DND-41 (cell line): ENCODE measurements around the gene SLC1A7.

Experiments
- ATAC-seq: fragments of 200-7000 bp; cut with Tn5 transposase; 3 replicates; pipeline ENCODE4 v1.9.1; 2021; ENCODE audit warnings: low read depth; ENCODE audit not compliant: insufficient read depth
- DNase-seq: peaks from one replicate; pipeline ENCODE4 v3.0.0-alpha.2; 2020
- H2AFZ ChIP-seq: 2 replicates; pipeline ENCODE4 v1.6.0; 2012; ENCODE audit warnings: low read depth, low read length
- H3K27ac ChIP-seq: 2 replicates; pipeline ENCODE4 v1.5.1; 2012; ENCODE audit warnings: low read length, inconsistent platforms
- H3K27me3 ChIP-seq: fragments of 200-600 bp; sonication (generic); 2 replicates; pipeline ENCODE4 v1.6.0; 2012; ENCODE audit warnings: low read length, mild to moderate bottlenecking, inconsistent platforms; ENCODE audit not compliant: insufficient read depth, poor library complexity
- H3K36me3 ChIP-seq: 2 replicates; pipeline ENCODE4 v1.5.1; 2012; ENCODE audit warnings: low read length, inconsistent platforms; ENCODE audit not compliant: insufficient read depth
- H3K4me1 ChIP-seq: 2 replicates; pipeline ENCODE4 v1.5.1; 2012; ENCODE audit warnings: mild to moderate bottlenecking, low read length; ENCODE audit not compliant: insufficient read depth
- H3K4me2 ChIP-seq: 2 replicates; pipeline ENCODE4 v1.6.0; 2012; ENCODE audit warnings: mild to moderate bottlenecking, moderate library complexity, low read length, inconsistent platforms; ENCODE audit not compliant: insufficient read depth
- H3K4me3 ChIP-seq, 2 experiments: fragments of 200-600 bp in 1 of 2; shearing (Covaris generic) in 1 of 2; 2 replicates each; pipeline ENCODE4 v1.5.1; 2012 to 2016; ENCODE audit warnings: inconsistent platforms in 2 of 2, low read length in 2 of 2, mild to moderate bottlenecking in 2 of 2, low read depth in 1 of 2, moderate library complexity in 1 of 2
- H3K79me2 ChIP-seq: 2 replicates; pipeline ENCODE4 v1.6.0; 2012; ENCODE audit warnings: low read length, inconsistent platforms; ENCODE audit not compliant: insufficient read depth
- H3K9ac ChIP-seq: 2 replicates; pipeline ENCODE4 v1.6.0; 2012; ENCODE audit warnings: low read depth, mild to moderate bottlenecking, inconsistent platforms, low read length, moderate library complexity
- H3K9me3 ChIP-seq: 2 replicates; pipeline ENCODE4 v1.5.1; 2012; ENCODE audit warnings: low read length, moderate library complexity, mild to moderate bottlenecking, inconsistent platforms; ENCODE audit not compliant: insufficient read depth, severe bottlenecking
- H4K20me1 ChIP-seq: 2 replicates; pipeline ENCODE4 v1.6.0; 2012; ENCODE audit warnings: low read length; ENCODE audit not compliant: insufficient read depth
- CTCF ChIP-seq: IDR thresholded peaks from 2 replicates; pipeline ENCODE4 v1.5.1; 2012; ENCODE audit warnings: borderline replicate concordance, low read length, moderate library complexity, mild to moderate bottlenecking; ENCODE audit not compliant: poor library complexity, severe bottlenecking; ENCODE audit errors: extremely low read depth
- EZH2 ChIP-seq: IDR thresholded peaks from 3 replicates; pipeline ENCODE4 v1.6.1; 2012; ENCODE audit warnings: borderline replicate concordance, low read depth, mild to moderate bottlenecking, moderate library complexity, low read length, inconsistent platforms; ENCODE audit not compliant: severe bottlenecking

SLC1A7 gene

DNA sequence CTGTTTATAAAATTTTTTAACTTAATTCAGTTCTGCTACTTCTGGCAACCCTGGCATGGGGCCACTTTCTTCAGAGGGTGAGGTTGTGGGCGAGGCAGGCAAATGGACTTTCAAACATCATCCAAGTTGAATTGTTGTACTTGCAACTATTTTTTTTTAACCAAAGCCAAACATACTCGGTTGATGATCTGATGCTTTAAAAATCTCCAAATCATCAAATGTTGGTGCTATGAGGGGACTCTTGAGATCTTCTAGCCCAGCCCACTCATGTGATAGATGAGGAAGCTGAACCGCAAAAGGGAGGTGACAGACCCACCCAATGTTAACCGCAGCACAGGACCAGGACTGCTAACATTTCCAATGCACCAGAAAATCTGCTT lies 6.7 kb downstream of the SLC1A7 start:
- H3K4me1 ChIP-seq: no peaks in the 10 kb centered on the region
- no peaks in the 10 kb centered on the region for H4K20me1 ChIP-seq
- H3K9ac ChIP-seq: no peak overlapping the region
- no peak for ATAC-seq
- no peak for DNase-seq
- no peak overlapping the region for H3K4me3 ChIP-seq
- H3K79me2 ChIP-seq: no peaks in the 10 kb centered on the region
- H3K27ac ChIP-seq: no peak overlapping the region
- no peaks in the 10 kb centered on the region for H3K27me3 ChIP-seq
- no peaks in the 10 kb centered on the region for H3K36me3 ChIP-seq
- TF ChIP-seq EZH2 (no peak), CTCF (no peak)
- H2AFZ ChIP-seq: no peak overlapping the region
- H3K9me3 ChIP-seq: peaks cover 9% of the 10 kb centered on the region
- H3K4me2 ChIP-seq: no peak overlapping the region

- Histone ChIP-seq H3K9me3 (peaks cover 9% of the 10 kb centered on the region), H3K4me2 (no peak overlapping the region), H3K4me1 (no peaks in the 10 kb centered on the region), H3K9ac (no peak overlapping the region), H3K36me3 (no peaks in the 10 kb centered on the region), H3K79me2 (no peaks in the 10 kb centered on the region), H3K27ac (no peak overlapping the region), H4K20me1 (no peaks in the 10 kb centered on the region), H3K27me3 (no peaks in the 10 kb centered on the region), H2AFZ (no peak overlapping the region), H3K4me3 (no peak overlapping the region)
- no peak for ATAC-seq
- TF ChIP-seq CTCF: no peak
- TF ChIP-seq EZH2: no peak
- no peak for DNase-seq
Observed at GRCh38 chr1:53134961-53135734, 7.3 kb downstream of the SLC1A7 start.

DNA sequence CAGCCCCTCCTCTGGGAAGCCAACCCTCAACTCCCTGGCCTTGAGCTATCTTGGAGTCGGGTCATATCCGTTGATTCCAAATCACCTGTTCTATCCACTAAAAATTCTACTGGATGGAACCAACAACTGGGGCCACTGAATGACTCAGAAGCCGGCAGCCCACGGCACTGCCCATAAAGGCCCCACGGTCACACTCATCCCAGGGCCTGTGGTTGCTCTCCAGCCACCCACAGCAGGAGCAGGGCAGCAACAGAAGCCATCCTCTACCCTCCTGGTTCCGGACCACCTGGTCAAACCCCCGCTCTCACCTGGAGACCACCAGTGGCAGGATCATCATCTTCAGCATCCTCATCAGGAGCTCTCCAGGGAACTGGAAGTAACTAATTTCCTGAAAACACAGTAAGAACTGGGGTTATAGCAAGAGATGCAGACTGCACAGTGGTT lies 8.4 kb downstream of the SLC1A7 start:
- ATAC-seq: no peak

More for the DNA sequence above, 8.4 kb downstream of the SLC1A7 start:
- H3K9ac ChIP-seq: no peak overlapping the region
- H2AFZ ChIP-seq: no peak overlapping the region
- no peaks in the 10 kb centered on the region for H3K79me2 ChIP-seq
- no peaks in the 10 kb centered on the region for H3K36me3 ChIP-seq
- H3K9me3 ChIP-seq: peaks cover 9% of the 10 kb centered on the region
- no peak overlapping the region for H3K4me2 ChIP-seq
- no peak for DNase-seq
- TF ChIP-seq CTCF (no peak), EZH2 (no peak)
- no peaks in the 10 kb centered on the region for H4K20me1 ChIP-seq
- no peaks in the 10 kb centered on the region for H3K4me1 ChIP-seq
- no peak overlapping the region for H3K27ac ChIP-seq
- H3K4me3 ChIP-seq: no peak overlapping the region
- no peaks in the 10 kb centered on the region for H3K27me3 ChIP-seq
